GOT3 (cell line): ENCODE data around the gene MARCKSL1.
"Not testable (repeated sequence)": the region's sequence is repeated elsewhere in the genome, so short reads cannot be mapped to it uniquely, and the experiment has no call there.

Experiments used
- DNase-seq: peaks from one replicate; lab custom pipeline; 2025; ENCODE audit warnings: mixed read lengths; lab: John Stamatoyannopoulos, UW

The MARCKSL1 gene, protein sequence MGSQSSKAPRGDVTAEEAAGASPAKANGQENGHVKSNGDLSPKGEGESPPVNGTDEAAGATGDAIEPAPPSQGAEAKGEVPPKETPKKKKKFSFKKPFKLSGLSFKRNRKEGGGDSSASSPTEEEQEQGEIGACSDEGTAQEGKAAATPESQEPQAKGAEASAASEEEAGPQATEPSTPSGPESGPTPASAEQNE

DNA sequence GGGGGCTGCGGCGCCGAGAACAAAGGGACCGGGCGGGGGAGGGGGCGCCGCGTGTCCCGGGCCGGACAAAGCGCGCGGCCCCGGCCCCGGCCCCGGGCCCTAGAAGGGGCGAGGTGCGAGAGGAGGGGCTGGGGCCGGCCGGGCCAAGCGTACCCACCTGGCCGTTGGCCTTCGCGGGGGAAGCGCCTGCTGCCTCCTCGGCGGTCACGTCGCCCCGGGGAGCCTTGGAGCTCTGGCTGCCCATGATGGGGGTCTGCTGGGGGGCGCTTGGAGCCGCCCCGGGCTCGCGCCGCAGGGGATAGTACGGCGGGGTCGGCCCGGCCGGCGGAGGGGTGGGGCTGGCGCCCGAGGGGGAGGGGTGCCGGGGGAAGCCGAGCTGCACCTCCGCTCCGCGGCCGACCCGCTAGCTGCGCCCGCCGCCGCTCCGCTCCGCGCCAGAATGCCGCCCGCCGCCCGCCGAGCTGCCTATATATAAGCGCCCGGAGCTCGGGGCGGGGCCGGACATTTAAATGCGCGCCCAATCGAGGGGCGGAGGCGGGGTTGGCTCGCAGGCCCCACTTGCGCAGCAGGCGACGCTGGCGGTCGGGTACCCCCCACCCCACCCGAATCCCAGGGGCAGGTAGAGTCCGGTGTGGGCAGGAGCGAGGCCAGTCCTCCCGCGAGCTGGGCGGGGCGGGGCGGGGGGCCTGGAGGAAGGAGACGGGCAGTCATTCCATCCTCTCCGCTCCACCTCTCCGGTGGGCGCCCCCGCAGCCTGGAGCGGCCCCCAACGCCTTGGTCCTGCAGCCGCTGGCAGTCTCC is at the start of gene MARCKSL1:
MARCKSL1 (minus strand) TSS at position 444 of the 801 bp plus-strand sequence; CDS start at position 244, 200 bp downstream.
- DNase-seq = no peak

DNA sequence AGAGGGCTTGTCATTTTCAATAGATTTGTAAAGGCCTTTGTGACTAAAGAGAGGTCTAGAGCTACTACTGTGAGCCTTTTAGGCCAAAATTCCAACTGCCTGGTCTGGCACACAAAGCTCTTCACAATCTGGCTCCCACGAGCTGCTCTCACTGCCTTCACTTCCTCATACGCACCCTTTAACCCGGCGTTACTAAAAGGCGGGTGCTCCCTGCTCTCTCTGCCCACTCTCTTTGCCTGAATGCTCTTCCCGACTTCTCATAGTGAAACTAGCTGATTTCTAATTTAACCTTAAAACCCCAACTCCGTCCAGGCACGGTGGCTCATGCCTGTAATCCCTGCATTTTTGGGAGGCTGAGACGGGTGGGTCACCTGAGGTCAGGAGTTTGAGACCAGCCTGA is 44.0 kb upstream of the MARCKSL1 start:
- DNase-seq = no peak

DNA sequence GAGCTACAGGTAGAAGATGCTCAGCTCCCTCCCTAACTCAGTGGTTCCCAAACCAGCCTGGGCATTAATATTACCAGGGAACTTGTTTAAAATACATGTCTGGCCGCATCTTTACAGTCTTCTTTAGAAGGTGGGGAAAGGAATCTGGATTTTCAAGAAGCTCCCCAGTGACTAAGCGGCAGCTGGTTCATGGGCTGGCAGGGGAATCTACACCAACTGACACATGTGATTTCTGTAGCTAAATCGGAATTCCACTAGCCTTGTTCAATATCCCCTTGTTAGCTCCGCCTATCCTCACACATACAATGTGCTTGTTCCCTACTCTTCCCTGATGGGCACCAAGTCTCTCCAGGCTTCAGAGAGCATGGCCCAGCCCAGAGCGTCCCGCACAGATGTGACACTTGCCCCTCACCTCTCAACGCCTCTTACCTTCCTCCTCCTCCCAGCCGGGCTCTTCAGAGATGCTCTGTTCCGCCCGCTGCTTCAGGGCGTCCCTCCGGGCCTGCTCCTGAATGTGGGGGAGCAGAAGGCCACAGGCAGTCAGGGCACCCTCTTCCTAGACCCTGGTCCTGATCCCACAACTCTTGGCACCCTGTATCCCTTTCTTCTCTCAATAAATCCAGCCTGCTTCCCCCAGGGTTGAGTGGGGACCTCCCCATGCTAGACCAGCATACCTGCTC is 41.6 kb upstream of the MARCKSL1 start:
- DNase-seq = no peak

DNA sequence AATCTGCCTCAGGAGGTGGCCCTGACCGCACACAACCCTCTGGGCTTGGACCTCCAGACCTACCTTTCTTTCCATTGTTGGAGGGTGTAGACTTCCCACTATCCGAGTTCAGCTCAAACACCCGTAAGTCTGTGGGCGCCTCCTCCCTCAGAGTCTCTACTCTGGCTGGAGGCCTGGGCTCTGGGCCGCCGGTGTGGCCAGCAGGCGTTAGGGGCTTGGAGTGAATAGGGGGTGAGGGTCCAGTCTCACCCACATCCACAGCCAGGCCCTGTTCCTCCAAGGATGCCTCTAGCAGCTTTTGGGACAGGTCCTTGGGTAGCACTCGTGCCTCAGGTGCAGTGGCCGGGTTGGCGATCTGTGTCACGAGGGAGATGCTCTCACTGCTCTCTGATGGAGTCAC is 40.2 kb upstream of the MARCKSL1 start:
- no peak for DNase-seq

DNA sequence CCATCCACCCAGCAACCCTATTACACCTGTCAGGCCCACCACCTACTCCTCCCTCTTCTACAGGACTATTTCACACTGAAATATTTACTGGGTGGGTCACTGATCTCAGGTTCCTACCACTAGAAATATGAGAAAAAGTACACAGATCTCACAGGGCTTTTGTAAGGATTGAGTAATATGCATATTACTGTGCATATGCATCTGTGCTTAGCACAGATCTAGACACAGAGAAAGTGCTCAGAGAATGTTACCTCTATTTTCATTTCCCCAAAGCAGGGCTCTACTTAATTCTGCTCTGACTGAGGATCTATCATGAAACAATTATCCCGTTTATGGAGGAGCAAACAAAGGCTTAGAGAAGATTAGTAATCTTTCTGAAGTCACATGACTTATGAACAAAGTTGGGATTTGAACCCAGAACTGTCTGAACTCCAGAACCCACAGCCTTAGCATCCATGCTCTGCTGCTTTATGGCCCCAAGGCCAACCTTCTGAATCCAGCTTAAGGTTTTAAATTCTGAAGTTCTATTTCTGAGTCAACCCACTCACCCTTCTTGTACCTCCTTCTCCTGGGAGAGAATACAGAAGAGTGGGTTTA is 38.1 kb upstream of the MARCKSL1 start:
- no peak for DNase-seq

DNA sequence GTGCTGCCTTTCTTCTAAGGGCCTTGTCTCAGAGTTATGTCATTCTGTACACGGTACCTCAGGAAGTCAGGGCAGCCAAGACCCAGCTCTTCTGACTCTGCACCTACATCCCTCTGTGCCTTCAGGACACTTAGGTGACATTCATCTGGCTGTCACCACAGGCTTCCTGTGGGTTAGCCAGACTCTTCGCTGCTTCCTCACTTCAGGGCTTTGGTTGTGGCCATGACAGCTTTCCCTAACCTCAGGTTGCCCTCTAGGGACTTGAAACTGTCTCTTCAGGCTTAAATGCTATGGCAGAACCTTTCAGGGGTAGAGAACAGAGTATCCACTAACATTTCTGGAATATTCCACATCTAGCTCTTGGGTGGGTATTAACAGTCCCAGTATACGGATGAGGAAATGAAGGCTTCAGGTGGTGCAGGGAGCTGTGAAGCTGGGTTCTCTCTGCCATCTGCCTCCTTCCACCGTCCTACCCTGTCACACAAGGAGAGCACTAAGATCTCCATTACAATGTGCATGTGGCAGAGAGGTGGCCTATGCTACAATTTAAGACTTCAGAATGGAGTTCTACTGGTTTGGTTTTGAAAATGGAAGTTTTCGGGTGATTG is 36.2 kb upstream of the MARCKSL1 start:
- no peak for DNase-seq

DNA sequence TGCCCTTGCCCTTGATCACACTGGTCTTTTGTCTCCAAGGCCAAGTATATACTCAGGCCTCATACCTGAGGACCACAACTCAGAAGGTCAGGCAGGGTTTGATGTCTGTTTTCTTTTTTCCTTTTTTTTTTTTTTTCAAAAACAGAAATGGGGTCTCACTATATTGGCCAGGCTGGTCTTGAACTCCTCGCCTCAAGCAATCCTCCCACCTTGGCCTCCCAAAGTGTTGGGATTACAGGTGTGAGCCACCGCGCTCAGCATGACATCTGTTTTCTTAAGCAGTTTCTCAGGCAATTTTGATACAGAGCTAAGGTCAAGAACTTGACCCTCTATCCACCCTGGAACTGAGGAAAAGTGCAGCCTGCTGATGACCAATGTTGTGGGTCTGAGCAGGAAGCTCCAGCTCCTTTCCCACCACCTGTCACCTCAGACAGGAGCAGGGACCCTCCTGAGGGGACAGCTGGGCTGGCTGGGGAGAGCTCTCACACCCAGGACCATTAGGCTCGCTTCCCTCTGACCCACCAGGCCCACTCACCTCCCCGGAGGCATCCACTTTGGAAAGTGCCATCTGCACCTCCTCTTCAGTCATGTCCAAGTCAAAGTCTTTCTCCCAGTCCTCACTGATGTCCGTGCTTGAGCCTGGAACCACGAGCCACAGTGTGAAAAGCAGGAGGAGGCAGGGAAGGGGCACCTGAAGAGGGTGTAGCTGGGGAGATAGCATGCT is 32.0 kb upstream of the MARCKSL1 start:
- no peak for DNase-seq

DNA sequence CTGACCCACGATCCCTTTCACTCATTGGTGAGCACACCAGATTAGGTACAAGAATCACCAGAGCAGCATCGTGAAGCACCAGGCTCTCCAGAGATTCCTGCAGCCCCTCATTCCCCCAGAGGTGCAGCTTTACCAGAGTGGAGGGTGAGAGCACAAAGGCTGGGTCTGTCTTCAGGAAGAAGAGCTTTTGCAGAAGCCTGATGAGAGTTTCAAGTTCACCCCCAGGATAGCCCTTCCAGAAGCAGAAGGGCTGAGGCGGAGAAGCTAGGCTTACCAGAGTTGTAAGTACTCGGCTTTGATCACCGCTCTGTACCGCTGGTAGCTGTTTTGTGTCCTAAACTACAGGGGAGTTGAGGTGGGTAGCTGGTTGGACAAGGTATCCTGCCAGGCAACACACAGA is 29.4 kb upstream of the MARCKSL1 start:
- no peak for DNase-seq

DNA sequence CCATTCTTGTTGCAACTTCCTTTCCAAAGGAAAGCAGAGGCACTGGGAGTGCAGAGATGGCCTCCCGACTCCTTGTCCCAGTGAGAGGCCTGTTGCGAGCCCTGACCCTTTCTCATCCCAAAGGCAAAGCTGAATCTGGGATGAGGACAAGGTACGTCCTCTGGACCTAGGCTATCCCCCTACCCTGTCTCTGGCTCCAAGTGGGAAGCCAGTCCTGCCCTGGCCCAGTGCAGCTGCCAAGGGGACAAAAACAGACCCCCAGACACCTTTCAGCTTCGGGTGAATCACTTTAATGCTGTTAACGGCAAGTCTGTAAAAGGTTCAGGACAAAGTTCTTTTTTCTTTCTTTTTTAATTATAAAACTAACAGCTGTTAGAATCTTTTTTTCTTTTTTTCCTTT is 28.8 kb upstream of the MARCKSL1 start:
- DNase-seq = no peak

DNA sequence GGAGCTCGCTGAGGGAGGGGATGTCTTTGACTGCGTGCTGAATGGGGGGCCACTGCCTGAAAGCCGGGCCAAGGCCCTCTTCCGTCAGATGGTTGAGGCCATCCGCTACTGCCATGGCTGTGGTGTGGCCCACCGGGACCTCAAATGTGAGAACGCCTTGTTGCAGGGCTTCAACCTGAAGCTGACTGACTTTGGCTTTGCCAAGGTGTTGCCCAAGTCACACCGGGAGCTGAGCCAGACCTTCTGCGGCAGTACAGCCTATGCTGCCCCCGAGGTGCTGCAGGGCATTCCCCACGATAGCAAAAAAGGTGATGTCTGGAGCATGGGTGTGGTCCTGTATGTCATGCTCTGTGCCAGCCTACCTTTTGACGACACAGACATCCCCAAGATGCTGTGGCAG is 27.7 kb upstream of the MARCKSL1 start:
- DNase-seq = no peak

DNA sequence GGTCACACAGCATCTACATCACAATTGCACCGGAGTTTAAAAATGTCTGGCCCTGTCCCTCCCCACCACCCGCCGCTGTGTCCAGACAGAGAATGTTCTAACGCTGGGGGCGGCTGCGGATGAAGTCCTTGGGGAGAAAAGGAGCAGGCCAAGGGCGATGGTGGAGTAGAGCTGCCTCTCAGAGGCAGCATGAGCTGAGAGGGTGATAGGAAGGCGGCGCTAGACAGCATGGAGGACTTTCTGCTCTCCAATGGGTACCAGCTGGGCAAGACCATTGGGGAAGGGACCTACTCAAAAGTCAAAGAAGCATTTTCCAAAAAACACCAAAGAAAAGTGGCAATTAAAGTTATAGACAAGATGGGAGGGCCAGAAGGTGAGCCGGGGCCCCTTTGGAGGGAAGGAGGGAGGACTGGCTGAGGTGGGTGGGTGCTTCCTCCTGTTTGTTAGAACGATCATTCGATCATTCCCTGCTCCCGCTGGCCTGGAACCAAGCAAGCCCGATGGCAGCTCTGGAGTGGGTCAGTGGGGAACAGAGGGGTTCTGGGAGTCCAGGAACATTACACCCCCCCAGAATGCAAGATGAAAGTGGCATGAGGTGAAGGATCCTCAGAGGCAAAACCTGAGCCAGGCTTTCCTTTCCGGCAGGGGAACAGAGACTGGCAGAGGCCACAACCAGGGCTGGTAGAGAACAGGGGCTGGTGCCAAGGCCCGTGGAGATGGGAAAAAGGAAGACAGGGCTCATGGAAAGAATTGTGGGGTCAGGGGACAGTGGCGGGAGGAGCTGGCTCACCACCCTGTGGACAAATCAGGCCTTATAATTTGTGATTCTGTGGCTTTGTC is 26.7 kb upstream of the MARCKSL1 start, which contains the start of the genes FAM229A and TSSK3:
FAM229A (minus strand) TSS at position 12 of the 840 bp plus-strand sequence. CDS start 394 bp downstream, outside the sequence.
TSSK3 (plus strand) TSS at position 66 of the 840 bp plus-strand sequence; CDS start at position 229, 163 bp downstream.
- no peak for DNase-seq

DNA sequence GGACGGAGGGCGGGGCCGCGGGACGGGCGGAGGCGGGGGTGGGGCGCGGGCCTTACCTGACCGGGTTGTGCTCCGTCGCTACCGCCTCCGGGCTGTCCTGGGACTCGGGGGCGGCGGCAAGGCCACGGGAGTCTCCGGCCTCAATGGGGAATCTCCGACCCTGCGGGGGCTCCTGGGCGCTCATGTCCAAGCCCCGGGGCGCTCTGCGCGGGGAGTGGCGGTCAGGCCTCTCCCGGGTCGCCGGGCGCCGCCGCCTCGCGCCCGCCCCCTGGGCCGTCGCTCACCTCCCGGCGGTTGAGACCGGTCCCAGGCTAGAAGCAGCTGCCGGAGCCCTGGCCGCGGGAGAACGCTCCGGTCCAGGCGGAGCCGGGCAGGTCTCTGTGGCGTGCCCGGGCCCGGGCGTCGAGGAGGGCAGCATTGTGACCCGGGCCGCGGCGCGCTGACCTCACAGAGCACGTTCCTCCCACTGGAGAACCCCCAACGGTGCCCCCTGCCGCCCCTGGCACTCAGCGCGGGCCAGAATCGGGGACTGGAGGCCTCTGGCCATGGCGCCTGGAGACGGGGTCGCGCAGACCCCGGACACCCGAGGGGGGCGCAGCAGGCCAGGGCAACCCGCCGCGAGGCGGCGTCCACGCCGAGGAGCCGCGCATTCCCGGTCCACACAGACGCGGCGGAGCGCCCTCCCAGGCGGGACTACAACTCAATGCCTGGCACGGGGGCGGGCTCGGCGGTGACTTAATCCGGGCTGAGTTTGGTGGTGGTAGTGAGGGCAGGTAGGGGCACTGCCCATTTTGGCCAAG is 25.8 kb upstream of the MARCKSL1 start:
- DNase-seq = no peak

DNA sequence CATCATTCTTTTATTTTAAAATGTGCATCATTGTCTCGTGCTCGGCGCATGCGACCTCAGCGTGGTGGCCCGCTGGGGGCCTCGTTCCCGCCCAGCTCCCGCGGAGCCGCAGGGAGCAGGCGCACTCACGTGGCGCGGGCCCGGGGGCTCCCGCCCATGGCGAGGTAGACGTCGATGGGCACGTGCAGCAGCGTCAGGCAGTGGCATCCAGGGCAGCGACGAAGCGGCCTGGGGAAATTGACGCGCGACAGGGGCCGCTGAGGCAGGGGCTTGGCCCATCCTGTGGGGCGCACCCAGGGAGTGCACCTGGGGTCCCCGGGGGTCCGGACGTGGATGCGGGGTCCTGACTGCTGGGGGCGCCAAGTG is 25.3 kb upstream of the MARCKSL1 start:
- no peak for DNase-seq

DNA sequence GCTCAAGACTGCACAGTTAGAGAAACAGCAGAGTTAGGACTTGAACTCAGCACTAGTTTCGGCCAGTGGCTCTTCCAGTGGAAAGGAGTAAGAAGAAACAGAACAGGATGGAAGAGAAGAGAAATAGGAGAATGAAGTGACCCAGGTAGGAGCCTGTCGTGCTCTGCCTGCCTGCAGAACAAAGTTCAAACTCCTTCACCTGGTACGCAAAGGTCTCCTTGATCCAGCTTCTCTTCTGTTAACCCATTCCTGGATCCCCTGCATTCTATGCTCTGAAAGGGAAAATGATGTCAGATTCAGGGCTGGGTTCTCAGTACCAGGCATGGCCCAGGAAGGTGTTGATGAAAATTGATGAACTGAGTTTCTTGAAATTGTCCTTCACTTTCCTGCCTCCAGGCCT is 22.4 kb upstream of the MARCKSL1 start:
- no peak for DNase-seq

DNA sequence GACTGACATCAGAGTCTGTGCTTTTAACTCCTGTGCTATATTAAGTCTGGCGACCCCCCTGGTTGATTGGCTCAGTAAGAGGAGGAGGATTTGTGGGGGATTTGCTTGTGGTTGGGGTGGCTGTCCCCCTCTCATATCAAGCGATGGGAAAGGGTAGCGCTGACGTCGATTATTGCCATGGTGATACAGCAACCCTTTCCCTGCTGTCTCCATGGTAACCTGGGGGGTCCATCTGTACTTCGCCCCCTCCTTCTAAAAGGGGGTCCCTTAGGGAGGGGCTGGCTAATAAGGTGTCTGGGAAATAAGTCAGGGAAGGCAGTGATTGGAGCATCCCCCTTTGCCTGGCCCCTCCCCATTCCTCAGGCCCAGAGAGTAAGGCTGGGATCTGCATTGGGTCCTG is 21.6 kb upstream of the MARCKSL1 start:
- DNase-seq = no peak

DNA sequence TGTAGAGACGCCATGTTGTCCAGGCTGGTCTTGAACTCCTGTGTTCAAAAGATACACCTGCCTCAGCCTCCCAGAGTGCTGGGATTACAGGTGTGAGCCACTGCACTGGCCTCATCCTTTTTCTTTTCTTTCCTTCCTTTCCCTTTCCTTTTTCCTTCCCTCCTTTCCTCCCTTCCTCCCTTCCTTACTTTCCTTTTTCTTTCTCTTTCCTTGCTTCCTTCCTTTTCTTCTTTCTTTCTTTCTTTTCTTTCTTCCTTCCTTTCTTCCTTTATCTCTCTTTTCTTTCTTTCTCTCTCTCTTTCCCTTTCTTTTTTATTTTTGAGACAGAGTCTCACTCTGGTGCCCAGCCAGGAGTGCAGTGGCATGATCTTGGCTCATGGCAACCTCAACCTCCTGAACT is 20.4 kb upstream of the MARCKSL1 start:
- no peak for DNase-seq

DNA sequence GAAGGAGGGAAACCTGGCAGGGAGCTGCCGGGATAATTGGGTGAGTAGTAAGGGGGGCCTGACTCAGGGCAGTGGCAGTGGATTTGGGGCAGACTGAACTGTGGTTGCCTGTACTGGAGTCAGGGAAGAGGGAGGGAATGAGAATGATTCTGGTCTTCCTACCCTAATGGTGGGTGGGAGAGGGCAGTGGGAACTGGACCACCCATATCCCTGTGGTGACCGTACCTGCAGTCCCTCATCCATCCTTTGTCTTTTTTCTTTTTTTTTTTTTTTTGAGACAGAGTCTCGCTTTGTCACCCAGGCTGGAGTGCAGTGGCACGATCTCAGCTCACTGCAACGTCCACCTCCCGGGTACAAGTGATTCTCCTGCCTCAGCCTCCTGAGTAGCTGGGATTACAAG is 19.7 kb upstream of the MARCKSL1 start:
- DNase-seq = not testable (repeated sequence)

DNA sequence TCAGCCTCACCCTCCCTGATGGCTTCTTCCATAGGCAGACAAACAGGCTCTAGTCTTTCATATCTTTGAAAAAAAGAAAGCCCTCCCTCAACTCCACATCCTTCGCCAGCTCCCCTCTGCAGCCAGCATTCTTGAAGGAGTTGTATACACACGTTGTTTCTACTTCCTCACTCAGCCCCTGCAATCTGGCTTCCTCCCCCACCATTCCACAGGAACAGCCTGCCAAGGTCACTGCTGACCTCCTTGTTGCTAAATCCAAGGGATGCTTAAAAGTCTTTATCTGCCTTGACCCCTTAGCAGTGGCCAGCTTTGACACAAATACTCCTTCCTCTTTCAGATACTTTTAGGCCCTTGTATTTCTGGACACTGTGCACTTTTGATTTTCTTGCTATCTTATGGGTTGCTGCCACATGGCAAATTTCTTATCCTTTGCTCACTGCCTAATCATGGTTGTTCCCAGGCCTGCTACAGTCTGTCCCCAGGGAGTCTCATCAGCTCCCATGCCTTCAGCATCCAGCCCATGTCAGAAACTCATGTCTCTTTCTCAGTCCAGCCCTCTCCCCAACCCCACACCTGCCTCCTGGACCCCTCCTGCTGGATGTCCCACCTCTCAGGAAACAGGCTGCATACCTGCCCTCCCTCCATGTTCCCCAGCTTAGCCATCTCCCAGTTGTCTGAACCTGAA is 18.0 kb upstream of the MARCKSL1 start:
- DNase-seq = no peak

DNA sequence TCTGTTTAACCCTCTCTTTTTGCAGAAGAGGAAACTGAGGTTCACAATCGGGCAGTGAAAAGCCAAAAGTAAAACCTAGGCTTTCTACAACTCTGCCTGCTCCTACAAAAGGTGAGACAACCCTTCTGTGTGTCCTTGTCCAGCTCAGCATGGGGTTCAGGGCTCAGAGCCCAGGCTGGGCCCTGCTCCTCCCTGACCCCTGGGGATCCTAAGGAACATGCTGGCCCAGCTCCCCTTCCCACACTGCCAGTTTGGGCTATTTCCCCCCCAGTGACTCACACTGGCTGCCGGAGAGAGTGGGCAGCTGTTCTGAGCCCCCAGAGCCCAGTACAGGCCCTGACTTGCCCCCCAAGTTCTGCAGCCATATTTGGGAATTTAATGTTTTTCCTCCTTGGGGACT is 17.4 kb upstream of the MARCKSL1 start:
- DNase-seq = no peak
